Activated CD4-positive, alpha-beta T cell treated with anti-CD3 and anti-CD28 coated beads for 24 hours (primary cell): ENCODE measurements around the gene NFASC.

Source experiments
- DNase-seq, 2 donors: peaks; one replicate each; pipeline ENCODE4 v3.0.0-alpha.2; 2020; ENCODE audit warnings: low read depth in 2 of 2

Gene NFASC

DNA sequence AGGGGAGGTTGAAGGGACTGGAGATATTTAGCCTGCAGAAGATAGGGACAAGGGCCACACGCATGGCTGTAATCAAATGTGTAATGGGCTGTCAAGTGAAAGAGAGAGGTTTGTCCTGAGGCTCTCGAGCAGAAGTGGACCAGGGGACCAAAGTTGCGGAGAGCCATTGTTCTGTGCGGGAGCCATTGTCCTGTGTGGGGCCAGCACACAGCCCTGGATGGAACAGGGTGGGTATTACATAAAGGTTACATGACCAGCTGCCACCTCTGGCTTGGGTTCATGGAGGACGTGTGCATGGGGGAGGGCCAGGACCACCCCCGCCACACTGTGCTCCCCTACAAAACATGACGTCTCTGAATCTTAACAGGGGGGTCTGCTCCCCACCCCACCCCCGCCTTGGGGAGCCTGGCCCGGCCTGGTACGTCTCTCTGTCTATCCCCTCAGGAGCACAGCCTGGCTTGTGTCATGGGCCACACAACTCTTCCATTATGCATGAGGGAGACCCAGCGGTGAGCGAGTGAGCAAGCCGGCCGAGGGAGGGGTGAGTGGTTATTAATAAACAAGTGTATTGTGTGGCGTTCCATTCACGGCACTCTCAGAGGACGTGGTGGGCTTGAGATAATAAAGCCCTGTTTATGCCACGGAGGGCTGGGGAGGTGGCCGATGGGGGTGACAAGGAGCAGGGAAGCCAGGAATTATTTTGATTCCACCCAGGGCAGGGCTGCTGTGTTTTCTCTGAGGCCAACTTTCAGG lies at the start of gene NFASC:
TSS of gene NFASC (plus strand) at position 703 of the 753 bp plus-strand sequence. CDS start 73,454 bp downstream, outside the sequence.
- no peak for DNase-seq

DNA sequence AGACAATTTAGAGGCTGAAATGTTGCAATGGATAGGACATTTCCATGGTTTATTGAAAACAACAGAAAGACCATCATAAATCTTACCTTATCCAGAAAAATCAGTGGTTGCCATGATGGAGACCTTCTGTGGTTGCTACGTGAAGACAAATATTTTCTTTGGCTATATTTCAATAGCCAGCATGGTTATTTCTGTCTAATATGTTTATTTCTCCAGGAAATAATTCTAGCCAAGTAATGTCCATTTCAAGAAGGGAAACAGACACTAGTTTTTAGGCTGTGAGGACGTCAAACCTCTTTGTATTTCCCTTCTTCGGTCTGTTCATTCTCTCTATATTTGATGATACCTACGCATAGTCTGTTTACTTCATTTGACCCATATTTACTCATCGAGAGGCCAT lies 49.2 kb upstream of the NFASC start:
- DNase-seq: no peak

DNA sequence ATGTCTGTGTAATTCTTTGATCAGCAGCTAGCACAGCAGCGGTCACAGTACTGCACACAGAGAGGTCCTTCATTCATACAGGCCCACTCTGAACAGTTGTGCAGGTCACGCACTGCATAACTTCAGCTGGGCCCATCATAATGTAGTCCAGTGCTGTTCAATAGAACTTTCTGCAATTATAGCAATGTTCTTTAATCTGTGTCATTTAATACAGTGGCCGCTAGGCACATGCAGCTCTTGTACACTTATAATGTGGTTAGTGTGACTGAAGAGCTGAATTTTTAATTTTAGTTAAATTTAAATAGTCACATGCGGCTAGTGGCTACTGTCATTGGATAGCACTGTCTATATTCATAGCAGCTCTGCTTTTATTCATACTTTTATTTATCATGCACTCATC lies 48.7 kb upstream of the NFASC start:
- no peak for DNase-seq

DNA sequence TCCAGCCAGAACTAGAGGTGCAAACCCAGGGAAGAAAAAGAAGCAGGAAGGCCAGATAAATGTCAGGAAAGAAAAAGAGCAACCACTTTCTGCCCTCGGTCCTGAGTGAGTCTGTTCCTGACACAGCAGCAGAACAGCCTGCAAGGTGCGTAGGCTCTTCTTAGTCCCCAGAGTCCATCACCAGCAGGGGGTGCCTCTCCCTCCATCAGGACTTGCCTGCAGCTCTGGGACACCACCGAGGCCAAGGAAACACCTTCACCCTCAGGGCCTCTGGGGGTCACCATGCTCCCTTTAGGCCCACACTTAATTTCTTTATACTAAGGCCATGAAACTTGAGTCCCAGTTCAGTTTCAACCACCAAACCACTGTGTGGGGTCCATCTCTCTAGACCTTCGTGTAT lies 43.7 kb upstream of the NFASC start:
- DNase-seq: peak in 1 of 2 donors; percentile 26

DNA sequence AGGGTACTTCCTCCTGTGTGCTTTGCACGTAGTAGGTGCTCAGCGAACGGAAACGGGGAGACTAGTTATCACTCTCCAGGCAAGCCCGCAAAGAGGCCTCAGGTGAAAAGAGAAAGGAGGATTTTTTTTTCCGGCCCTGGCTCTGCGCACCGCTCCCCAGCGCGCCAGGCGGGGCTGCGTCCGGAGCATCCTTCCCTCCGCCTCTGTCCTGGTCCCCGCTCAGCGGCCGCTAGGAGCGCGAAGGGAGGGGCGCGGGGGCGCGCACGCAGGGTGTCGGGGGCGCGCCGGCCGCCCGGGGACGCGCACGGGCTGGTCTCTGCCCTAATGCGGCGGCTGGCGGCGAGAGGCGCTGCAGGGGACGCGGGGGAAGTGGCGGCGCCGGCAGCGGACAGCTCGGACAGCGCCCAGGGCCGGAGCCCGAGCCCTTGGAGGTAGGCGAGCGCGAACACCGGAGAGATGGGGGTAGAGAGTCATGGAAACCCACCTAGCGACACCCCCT lies 42.3 kb upstream of the NFASC start:
- DNase-seq: peak; percentile 8 to 35

DNA sequence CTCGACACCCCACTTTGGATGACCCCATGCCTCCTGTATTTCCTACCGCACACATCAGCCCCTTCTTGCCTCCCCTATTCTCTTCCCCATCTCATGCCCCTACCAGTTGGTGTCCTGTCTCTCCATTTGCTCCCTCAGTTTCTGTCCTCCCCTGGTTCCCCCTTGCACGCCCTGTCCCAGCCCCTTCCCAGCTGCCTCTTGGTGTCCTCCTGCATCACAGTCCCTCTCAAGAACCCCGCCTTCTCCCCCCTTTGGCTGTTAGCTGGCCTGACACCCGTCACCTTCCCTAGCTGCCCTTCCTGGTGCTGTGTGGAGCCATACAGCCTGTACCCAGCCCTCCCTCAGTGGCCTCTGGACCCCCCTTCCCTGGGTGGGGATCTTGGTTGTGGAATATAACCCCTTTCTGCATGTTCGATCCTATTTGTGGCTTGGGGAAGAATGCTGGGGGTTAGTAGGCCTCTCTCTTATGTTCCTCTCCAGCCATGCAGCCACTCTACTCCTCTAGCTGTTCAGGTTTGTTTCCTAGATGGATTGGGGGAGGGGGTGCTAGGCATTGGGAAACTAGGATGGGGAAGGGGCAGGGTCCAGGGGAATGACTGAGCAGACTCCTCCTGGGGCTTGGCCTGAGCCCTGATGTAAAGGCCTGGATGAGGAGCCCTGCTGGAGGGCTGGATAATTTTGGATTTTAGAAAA lies 41.4 kb upstream of the NFASC start:
- DNase-seq: no peak

DNA sequence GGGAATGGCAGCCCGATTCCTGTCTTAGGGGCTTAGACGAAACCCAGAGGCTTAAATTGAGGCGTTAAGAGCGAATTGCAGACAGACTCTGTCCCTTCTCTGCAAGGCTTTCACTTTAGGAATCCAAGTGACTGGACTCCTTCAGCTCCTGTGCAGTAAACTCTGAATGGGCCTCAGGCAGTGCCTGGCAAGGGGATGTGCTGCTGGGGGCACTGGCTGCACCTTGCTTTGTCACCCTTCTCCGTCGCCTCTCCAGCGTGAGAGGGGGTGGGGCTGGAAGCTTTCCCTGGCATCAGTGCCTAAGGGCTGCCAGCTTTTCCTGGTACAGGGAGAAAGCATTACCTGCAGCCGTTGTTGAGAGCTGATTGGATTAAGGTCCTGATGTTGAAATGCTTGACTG lies 39.9 kb upstream of the NFASC start:
- DNase-seq: no peak

DNA sequence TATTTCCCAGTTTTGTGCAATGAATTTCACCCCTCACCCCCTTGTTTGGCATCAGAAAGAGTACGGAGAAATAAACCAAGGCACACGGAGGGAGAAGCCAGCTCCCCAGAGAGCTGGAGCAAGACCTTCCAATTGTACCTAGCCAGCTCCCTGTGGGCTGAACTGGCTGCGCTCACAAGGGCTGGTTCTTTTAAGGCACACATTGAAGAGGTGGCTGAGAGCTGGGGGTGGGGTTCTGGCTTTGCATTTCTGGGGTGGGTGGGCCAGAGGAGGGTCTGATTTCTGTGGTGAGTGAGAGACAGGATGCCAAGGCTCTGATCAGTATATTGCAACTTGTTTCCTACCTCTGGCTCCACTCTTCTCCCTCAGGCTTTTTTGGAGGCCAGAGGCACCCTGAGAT lies 39.5 kb upstream of the NFASC start:
- no peak for DNase-seq

DNA sequence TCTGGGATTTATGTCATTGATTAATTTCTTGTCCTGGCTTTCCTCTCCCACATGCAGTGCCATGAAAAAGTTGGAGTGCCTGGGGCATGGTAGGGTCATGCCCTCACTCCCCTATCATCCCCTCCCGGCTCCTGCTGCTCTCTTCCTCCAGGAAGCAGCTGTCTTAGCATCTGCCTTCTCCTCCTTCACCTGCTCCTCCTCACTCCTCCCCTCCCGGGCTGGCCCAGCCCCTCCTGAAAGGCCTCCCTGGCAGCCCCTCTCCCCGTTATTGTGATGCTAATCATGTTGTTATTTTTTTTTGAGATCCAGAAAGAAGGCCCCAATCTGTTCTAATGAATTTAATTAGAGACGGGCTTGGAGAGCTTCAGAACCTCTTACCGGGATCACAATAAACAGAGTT lies 36.3 kb upstream of the NFASC start:
- no peak for DNase-seq

DNA sequence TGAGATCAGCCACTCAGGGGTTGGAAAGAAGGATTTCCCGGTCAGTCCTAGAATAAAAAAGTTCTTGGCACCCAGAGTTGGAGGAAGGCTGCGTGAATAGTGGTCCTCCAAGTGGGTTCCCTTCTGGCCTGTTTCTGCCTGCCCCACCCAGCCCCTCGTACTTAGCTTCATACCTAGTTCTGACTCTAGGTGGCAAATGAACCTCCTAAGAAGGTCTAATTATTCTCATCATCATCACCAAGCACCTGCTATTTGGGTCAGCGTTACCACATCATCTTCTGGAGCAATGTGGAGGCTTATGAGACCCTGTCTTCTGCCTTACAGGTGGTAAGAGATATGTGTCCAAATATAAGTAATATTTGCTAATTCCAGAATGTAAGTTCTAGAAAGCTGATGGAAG lies 35.9 kb upstream of the NFASC start:
- DNase-seq: no peak

DNA sequence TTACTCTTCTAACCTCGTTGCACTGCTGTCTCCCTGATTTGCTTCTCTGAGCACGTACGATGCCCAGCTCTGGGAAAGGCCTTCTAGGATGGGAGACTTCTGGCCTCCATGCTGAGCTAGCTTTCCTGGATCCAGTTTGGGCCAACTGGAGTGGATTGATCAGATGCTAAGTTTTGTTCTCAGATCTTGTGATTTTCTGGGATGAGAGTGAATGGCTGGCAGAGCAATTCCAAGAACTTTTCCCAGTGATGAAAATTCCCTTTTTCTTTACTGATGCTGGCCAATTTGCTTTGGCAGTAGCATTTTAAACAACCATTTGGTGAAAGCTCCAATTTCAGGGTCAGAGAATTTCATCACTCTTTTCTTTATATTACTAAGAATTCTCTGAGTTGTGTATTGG lies 34.9 kb upstream of the NFASC start:
- no peak for DNase-seq

DNA sequence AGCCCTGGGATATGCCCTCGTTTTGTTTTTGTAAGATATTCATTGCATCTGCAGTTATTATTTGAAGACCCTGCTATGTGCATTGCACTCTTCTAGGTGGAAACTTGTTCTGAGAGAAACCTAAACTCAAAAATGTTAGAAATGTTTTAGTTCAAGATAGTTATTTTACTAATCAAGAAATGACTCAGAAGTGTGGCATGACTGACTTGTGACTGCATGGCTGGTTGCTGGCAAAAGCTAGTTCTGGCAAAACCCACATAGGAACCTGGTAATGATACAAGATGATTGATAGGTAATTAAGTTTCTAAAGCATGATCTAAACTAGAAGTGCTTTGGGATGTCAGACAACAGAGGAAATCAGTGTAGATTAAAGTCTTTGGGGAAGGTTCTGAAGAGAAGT lies 33.8 kb upstream of the NFASC start:
- DNase-seq: no peak

DNA sequence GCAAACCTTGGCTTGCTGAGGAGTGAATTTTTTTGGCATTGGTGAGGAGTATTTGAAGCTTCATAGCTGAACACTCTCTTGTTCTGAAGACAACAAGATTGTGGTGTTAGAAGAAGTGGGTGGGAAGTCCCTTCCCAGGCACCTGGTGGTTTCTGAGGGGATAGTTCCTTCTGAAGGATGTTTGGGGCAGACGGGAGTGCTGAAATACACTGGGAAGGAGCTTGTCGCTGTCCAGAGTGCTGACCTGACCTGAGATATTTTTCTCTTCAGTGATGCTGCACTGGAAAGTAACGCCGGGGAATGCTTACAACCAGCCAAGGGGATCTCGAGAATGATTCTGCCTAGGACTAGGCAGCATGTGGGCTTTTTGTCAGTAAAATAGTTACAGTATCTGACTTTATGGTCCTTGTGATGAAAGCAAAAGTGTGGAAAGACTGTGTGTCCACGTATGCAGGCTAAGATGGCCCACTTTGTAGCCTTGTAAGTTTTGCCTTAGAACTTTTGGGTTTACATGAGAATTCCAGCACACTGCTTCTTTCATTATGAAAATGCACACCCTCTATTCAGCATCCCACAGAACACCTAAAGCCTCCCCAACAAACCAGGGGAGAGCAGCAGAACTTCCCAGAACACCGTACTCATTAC lies 33.1 kb upstream of the NFASC start:
- peak in 1 of 2 donors; percentile 10 for DNase-seq

DNA sequence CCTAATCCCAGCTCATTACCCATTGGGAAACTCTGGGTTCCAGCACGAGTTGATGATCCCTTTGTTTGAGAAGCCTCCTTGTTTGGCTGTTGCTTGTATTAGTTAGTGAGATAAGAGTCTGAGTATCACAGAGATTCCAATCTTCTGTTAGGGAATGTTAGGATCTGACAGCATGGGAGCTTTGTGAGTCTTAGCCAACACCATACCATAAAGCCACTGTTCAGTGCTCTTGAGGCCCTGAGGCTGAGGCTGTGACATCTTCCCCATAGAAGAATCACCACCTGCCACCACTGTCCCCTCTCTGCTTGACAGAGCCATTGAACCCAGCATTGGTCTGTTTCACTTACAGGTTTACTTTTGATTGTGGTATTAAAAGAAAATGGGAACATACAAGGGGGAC lies 29.3 kb upstream of the NFASC start:
- no peak for DNase-seq

DNA sequence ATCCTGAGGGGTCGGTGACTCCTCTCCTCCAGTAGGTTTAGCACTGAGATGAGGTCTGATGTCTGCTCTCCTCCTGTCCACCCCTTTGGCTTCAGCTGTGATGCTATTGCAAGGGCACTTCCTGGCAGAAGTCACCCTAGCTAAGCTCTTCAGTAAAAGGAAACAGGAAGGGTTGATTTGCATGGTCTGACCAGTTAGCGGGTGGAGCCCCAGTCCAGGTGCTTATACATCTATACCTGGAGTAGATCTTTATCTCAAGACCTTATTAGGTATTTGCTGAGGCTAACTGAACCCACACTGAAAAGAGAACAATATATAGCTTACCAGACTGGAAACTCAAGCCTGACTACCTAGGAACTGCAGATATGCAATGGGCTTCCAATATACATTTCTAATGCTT lies 28.9 kb upstream of the NFASC start:
- DNase-seq: no peak

DNA sequence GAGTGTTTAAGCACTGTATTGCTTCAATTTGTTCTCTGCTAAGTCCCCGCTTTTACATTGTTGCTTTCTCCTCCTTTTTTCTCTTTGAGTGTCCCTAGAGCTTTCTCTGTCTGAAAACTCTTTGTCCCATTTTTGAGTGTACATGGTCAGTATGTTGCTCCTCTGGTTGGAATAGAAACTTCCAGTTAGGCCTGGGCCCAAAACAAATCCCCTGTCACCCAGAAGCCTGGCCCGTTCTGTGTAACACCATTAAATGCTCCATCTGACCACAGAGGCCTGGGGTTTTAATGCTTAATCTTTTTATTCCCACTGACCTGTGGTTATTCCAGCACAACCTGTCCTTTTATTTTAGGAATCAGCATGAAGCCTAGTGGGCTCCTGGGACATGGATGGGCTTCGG lies 28.3 kb upstream of the NFASC start:
- no peak for DNase-seq

DNA sequence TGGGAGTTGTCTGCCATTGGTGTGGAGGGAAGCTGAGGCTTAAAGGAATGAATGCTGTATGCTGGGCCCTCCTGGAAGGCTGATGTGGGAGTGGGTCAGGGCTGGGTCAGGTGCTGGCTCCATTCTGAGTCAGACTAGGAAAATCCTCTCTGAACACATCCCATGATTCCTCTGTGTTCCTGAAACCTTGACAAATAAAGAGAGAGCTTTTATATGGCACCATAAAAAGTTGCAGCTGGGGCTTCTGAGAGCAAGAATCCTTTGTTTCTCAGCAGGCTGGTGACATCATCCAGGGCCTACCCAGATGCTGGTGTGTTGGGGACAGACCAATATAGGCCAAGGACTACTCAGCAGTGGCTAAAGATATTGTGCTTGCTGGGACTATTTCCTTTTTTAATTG lies 27.8 kb upstream of the NFASC start:
- no peak for DNase-seq

DNA sequence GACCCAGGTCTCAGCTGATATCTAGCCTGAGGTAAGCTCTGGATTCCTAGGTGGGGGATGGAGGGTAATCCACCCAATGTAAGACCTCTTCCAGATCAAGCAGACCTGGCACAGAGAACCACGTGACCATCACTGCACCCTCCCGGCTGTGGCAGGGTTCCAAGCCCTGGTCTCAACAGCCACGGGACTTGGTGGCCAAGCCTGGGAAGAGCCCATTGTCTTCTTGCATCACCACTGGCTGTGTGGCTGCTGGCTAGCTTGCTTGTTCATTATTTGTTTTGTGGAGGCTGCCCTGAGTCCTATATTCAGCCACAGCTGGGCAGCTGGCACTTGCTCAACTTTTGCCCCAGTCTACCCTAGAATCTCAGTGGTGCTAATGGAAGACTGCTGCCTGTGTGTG lies 24.1 kb upstream of the NFASC start:
- DNase-seq: no peak

DNA sequence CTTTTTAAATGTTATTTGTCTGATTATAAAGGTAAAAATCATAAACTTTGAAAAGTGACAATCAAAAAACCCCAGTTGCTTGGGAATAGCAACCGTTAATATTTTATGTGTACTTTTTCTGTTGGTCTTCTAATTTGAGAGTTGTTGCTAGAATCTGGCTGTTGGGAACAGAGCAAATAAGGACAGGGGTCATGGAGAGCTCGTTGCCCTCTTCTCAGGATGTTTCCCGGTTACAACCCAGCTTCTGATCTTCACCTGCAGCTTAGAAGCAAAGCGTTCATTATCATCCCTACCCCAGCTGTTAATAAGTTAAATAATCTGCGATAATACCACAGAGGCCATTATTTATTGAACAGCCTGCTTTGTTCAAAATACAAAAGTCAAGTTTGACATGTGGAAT lies 22.1 kb upstream of the NFASC start:
- DNase-seq: no peak

DNA sequence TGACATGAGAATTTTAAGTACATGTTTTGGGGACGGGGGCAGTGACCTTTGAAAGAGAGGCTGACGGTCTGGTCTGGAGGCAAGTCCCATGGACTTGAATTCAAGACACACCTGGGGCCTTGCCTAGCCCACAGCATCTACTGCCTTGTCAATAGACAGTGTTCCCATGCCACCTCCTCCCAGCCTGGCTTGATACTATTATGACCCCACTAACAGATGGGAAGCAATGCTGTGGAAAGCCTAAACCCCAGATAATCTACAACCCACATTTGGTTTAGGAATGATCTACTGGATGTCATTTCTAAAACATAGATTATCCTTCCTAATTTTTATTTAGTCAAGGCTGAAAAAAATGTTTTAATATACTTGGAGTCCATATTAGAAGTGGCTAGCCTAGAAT lies 17.8 kb upstream of the NFASC start:
- no peak for DNase-seq

DNA sequence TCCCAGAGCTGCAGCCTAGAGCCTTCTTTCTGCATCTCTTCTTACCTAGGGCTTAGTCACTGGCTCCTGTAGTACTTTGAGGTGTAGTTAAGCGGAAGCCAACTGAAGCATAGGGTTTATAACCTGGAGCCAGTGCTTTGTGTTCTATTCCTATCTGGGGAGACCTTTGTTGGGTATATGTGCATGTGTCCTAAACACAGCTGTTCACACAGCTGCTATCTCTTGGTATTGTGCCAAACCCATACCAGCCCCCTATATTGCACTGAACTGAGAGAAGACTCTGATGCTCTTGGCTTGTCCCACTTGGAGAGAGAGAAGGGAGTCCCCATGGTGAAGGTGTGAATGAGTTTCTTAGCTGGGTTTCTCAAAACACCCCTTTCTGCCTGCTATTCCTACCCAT lies 17.2 kb upstream of the NFASC start:
- no peak for DNase-seq

DNA sequence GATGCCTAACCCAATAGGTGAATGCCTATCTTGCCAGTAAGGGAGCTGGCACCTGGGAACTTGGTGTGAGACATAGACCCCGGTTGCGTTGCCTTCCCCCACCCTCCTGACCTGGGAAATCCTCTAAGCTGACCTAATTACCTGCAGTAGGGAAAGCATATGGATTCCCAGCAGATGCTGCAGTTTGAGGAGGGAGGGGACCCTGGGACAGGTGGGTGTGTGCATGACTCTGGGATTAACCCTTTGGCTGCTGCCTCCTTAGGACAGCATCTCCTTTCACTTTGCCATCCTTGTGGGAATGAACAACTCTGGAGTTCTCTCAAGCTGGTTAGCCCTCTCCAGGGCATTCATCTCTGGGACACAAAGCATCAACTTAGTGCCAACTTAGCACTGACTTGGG lies 16.4 kb upstream of the NFASC start:
- DNase-seq: no peak

DNA sequence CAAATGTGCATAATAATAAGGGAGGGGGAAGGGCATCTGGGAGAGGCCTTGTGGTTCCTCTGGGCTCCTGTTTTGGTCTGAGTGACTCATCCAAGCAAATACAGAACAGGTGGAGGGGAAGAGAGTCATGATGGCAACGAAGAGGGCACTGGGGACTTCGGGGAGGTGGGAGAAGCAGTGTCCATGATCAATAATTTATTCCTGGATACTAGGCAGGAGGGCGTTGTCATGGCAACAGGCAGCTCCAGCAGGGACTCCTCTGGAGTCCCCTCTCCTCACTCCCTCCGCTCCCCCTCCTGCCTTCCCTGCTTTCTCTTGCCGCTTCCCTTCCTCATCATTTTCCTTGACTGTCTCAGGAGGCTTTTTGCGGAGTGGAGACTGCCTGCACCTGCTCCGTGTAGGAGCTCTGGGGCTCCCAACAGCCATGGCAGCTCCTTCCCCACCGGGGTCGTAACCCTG lies 12.3 kb upstream of the NFASC start:
- DNase-seq: no peak
